Measurements from ENCODE around the gene RIOK1.

DNA sequence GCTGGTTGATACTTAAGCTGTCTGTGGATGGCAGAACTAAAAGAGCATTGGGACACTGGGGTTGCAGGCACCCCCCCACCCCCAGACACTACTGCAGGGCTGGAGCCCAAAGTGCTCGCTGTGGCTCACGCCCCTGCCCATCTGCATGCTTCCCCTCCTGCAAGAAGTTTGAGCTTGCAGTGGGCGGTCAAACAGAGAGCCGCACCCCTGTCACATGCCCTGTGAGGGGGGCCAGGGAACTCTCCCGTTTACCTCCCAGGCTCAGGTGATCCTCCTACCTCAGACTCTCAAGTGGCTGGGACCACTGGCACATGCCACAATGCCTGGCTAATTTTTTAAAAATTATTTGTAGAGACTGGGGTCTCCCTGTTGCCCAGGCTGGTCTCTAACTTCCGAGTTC lies 63.3 kb downstream of the RIOK1 start:
- TF ChIP-seq, protein P1, sequence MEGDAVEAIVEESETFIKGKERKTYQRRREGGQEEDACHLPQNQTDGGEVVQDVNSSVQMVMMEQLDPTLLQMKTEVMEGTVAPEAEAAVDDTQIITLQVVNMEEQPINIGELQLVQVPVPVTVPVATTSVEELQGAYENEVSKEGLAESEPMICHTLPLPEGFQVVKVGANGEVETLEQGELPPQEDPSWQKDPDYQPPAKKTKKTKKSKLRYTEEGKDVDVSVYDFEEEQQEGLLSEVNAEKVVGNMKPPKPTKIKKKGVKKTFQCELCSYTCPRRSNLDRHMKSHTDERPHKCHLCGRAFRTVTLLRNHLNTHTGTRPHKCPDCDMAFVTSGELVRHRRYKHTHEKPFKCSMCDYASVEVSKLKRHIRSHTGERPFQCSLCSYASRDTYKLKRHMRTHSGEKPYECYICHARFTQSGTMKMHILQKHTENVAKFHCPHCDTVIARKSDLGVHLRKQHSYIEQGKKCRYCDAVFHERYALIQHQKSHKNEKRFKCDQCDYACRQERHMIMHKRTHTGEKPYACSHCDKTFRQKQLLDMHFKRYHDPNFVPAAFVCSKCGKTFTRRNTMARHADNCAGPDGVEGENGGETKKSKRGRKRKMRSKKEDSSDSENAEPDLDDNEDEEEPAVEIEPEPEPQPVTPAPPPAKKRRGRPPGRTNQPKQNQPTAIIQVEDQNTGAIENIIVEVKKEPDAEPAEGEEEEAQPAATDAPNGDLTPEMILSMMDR (IDR thresholded peaks at IDR 0.05; ENCODE audit: low read length) = no peak
- TF ChIP-seq EZH2phosphoT487 (IDR thresholded peaks at IDR 0.05; ENCODE audit: low read length) = no peak

Measured in MM.1S (cell line).